Activated CD4-positive, alpha-beta T cell treated with anti-CD3 and anti-CD28 coated beads for 36 hours (primary cell): ENCODE data around the gene ZBP1. TPM values are rescaled to one million over a fixed set of nuclear protein-coding genes. Genes with fewer than 3 reads are reported as not detected.

Experiments used
- ATAC-seq: fragments of 200-7000 bp; cut with Tn5 transposase; one replicate; pipeline ENCODE4 v1.10.0; 2021; ENCODE audit warnings: mild to moderate bottlenecking, moderate library complexity
- CTCF ChIA-PET: fragments of 350-600 bp; sonication (Branson Sonifier 250); formaldehyde crosslinking; loops from one replicate; lab custom pipeline; 2021; ENCODE audit warnings: antibody characterized with exemption; lab: Charles Lee
- POLR2A ChIA-PET: fragments of 350-600 bp; sonication (Branson Sonifier 250); formaldehyde crosslinking; loops from one replicate; lab custom pipeline; 2021; ENCODE audit warnings: antibody characterized with exemption, inconsistent platforms; lab: Charles Lee
- DNase-seq: peaks from one replicate; pipeline ENCODE4 v3.0.0-alpha.2; 2020
- H3K27ac Mint-ChIP-seq: one replicate; pipeline ENCODE4 v1.8.0; 2021; ENCODE audit warnings: mixed read lengths
- H3K27me3 Mint-ChIP-seq: one replicate; pipeline ENCODE4 v1.8.0; 2021; ENCODE audit warnings: mixed read lengths
- H3K36me3 Mint-ChIP-seq: one replicate; pipeline ENCODE4 v1.8.0; 2021; ENCODE audit warnings: low read depth, mixed read lengths
- H3K4me1 Mint-ChIP-seq: one replicate; pipeline ENCODE4 v1.8.0; 2021; ENCODE audit warnings: mixed read lengths
- H3K4me3 Mint-ChIP-seq: one replicate; pipeline ENCODE4 v1.8.0; 2021; ENCODE audit warnings: mild to moderate bottlenecking, moderate library complexity, mixed read lengths
- H3K9me3 Mint-ChIP-seq: one replicate; pipeline ENCODE4 v1.8.0; 2021; ENCODE audit warnings: low read depth, mixed read lengths
- intact Hi-C, 2 experiments: fragments of 100-400 bp; cut with DNase I in 1 of 2; cut with micrococcal nuclease in 1 of 2; formaldehyde crosslinking; loops; one replicate each; pipeline versions ENCODE4 v1.14.2 to v1.15.1; 2022 to 2024; cut with DNase I, micrococcal nuclease
- total RNA-seq, 2 experiments: library from RNA; stranded (reverse); gene quantifications; one replicate each; pipeline ENCODE4 v1.2.3, GENCODE V29; 2021

Gene ZBP1
- total RNA-seq, 2 experiments from 2014 or later, result 0.30 to 1.4 TPM

DNA sequence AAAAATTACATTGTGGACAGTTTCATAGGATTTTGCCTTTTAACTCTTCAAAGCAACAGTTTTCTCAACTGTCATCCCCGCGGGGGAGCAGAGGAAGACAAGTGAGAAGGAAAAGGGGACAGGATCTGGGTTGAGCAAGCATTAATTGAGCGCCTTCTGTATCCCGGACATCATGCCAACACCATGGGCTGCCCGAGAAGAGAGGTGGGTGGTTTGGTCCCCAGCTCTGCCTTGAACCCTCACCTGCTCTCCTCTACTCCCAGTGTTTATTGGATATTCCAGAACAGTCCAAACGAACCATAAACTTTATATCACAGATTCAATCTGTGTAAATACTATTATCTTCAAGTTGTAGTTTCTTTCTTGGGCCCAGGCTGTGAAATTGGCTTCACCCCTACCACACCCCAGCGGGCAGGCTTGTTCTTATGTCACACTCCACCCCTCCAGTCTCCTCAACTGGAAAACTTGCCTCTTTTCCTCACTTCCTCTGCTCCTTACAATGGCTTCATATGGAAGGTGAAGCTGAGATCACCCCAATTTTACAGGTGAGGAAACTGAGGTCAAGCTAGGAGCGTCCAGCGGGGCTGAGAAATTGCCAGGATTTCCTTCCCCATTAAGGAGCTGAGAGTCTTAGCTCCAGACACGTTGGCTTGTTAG is 53.3 kb downstream of the ZBP1 start:
- Mint-ChIP-seq H3K27ac (no peak overlapping the region), H3K4me3 (no peak overlapping the region), H3K27me3 (peaks cover 11% of the 10 kb centered on the region), H3K36me3 (no peaks in the 10 kb centered on the region), H3K4me1 (no peaks in the 10 kb centered on the region), H3K9me3 (no peaks in the 10 kb centered on the region)
- POLR2A ChIA-PET, result no interaction called here
- CTCF ChIA-PET, result interaction anchor here (0.7 kb wide), 1 partner anchor 21 kb away, joined by 3 read pairs; no protein-coding TSS in a partner anchor
- intact Hi-C loops, result no loop called here
- ATAC-seq (no peak), DNase-seq (no peak)

GRCh38 chr20:57566399-57566798 is 53.8 kb downstream of the ZBP1 start:
- no peaks in the 10 kb centered on the region for H3K9me3 Mint-ChIP-seq
- H3K4me1 Mint-ChIP-seq, result no peaks in the 10 kb centered on the region
- DNase-seq, result no peak
- H3K27ac Mint-ChIP-seq, result no peak overlapping the region
- H3K36me3 Mint-ChIP-seq, result no peaks in the 10 kb centered on the region
- ChIA-PET POLR2A (no interaction called here), CTCF (no interaction called here)
- no peak for ATAC-seq
- H3K4me3 Mint-ChIP-seq, result no peak overlapping the region
- intact Hi-C loops, result no loop called here
- peaks cover 13% of the 10 kb centered on the region for H3K27me3 Mint-ChIP-seq

DNA sequence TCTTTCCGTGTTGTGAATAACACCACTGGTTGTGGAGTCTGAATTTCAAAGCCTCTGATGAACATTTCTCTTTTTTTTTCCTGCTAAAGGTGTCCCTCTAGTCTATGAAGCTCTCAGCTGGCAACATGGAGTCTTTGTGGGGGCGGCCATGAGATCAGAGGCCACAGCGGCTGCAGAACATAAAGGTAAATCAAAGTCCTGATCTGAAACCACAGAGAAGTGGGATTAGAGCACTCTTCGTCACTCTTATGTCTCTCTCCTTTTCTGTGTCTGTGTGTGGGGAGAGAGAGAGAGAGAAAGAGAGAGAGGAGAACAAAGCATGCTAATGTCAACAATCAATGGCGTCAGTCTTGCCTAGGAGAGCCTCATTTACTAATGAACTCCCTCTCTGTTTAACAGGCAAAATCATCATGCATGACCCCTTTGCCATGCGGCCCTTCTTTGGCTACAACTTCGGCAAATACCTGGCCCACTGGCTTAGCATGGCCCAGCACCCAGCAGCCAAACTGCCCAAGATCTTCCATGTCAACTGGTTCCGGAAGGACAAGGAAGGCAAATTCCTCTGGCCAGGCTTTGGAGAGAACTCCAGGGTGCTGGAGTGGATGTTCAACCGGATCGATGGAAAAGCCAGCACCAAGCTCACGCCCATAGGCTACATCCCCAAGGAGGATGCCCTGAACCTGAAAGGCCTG is 55.1 kb downstream of the ZBP1 start:
- Mint-ChIP-seq H3K4me1 (no peaks in the 10 kb centered on the region), H3K9me3 (no peaks in the 10 kb centered on the region), H3K4me3 (no peak overlapping the region), H3K27ac (no peak overlapping the region), H3K36me3 (no peaks in the 10 kb centered on the region), H3K27me3 (peaks cover 15% of the 10 kb centered on the region)
- ATAC-seq, result no peak
- ChIA-PET POLR2A (no interaction called here), CTCF (interaction anchor here (0.7 to 0.9 kb wide), 2 partner anchors 16 to 18 kb away, joined by 3 read pairs; no protein-coding TSS in a partner anchor)
- intact Hi-C loops, result no loop called here
- DNase-seq, result no peak

DNA sequence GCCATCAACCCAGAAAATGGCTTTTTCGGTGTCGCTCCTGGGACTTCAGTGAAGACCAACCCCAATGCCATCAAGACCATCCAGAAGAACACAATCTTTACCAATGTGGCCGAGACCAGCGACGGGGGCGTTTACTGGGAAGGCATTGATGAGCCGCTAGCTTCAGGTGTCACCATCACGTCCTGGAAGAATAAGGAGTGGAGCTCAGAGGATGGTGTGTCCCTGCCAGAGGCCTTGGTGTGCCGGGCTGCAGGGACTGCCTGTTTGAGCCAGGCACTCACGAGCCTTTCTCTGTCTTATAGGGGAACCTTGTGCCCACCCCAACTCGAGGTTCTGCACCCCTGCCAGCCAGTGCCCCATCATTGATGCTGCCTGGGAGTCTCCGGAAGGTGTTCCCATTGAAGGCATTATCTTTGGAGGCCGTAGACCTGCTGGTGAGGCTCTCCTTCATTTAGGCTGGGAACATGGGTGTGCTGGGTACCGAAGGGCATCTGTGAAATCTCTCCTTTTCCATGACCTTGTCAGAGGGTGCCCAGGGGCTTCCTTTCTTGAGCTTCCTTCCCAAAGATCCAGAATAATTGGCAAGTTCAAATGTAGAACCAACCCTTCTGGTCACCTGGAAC is 55.9 kb downstream of the ZBP1 start:
- intact Hi-C loops, result no loop called here
- Mint-ChIP-seq H3K9me3 (no peaks in the 10 kb centered on the region), H3K27ac (no peak overlapping the region), H3K4me1 (no peaks in the 10 kb centered on the region), H3K4me3 (no peak overlapping the region), H3K27me3 (peaks cover 17% of the 10 kb centered on the region), H3K36me3 (no peaks in the 10 kb centered on the region)
- POLR2A ChIA-PET, result no interaction called here
- no peak for DNase-seq
- no peak for ATAC-seq
- CTCF ChIA-PET, result interaction anchor here (0.7 to 0.9 kb wide), 2 partner anchors 17 to 19 kb away, joined by 3 read pairs; no protein-coding TSS in a partner anchor

GRCh38 chr20:57563522-57563921 is 56.7 kb downstream of the ZBP1 start:
- DNase-seq (no peak), ATAC-seq (no peak)
- POLR2A ChIA-PET, result no interaction called here
- intact Hi-C loops, result no loop called here
- Mint-ChIP-seq H3K4me3 (no peak overlapping the region), H3K36me3 (no peaks in the 10 kb centered on the region), H3K4me1 (no peaks in the 10 kb centered on the region), H3K9me3 (no peaks in the 10 kb centered on the region), H3K27me3 (peaks cover 18% of the 10 kb centered on the region), H3K27ac (no peak overlapping the region)
- CTCF ChIA-PET, result no interaction called here

DNA sequence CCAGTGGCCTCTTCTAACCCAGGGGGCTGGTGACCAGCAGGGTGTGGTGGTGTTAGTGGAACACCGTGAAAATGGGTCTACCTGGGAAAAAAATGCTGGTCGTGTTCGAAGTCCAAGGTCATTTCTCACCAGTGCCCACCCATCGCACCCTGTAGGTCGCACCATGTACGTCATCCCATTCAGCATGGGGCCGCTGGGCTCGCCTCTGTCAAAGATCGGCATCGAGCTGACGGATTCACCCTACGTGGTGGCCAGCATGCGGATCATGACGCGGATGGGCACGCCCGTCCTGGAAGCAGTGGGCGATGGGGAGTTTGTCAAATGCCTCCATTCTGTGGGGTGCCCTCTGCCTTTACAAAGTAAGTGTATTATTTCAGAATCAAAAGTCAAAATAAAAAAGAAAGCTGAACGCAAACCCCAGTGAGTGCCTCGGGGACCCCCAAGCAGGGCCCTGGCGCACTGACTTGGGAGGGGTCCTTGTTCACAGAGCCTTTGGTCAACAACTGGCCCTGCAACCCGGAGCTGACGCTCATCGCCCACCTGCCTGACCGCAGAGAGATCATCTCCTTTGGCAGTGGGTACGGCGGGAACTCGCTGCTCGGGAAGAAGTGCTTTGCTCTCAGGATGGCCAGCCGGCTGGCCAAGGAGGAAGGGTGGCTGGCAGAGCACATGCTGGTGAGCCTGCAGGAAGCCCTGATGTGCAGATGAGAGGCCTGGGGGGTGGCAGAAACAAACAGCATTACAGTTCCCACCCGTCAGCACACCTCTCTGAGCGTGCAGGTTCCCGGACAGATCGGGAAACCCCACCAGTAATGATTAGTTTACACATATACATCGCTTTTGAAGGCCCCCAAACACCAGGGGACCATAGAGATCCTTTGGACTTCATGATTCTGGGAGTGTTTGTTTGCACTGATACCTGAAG is 57.4 kb downstream of the ZBP1 start:
- Mint-ChIP-seq H3K36me3 (no peaks in the 10 kb centered on the region), H3K27ac (no peak overlapping the region), H3K4me1 (no peaks in the 10 kb centered on the region), H3K9me3 (no peaks in the 10 kb centered on the region), H3K4me3 (no peak overlapping the region), H3K27me3 (peaks cover 16% of the 10 kb centered on the region)
- intact Hi-C loops, result no loop called here
- CTCF ChIA-PET, result no interaction called here
- POLR2A ChIA-PET, result no interaction called here
- ATAC-seq (no peak), DNase-seq (no peak)

DNA sequence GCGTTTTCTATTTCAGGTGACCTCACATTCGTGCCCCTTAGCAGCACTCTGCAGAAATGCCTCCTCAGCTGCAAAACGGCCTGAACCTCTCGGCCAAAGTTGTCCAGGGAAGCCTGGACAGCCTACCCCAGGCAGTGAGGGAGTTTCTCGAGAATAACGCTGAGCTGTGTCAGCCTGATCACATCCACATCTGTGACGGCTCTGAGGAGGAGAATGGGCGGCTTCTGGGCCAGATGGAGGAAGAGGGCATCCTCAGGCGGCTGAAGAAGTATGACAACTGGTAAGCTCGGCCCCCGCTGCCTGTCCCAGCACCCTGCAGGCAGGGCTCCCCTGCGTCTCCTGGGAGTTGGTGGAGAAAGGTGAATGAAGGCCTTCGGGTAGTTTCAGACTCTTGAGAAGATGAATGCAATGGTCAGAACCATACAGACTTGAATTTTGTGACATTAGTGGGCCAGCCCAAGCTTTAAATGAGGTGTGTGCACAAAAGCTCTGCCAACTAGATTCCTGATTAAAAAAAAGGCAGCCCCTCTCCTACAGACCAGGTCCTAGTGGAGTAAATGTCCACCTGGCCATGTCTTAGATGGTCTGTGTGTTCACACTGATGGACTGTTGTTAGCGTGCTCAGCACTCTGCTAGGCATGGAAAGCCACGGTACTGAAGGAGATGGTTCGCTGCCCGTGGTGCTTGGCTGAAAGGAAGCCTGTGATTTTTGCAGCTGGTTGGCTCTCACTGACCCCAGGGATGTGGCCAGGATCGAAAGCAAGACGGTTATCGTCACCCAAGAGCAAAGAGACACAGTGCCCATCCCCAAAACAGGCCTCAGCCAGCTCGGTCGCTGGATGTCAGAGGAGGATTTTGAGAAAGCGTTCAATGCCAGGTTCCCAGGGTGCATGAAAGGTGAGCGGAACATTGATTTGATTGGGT is 58.6 kb downstream of the ZBP1 start:
- intact Hi-C loops, result no loop called here
- CTCF ChIA-PET, result interaction anchor here (0.6 kb wide), 1 partner anchor 56 kb away, joined by 3 read pairs; no protein-coding TSS in a partner anchor
- ATAC-seq (no peak), DNase-seq (no peak)
- no peaks in the 10 kb centered on the region for H3K36me3 Mint-ChIP-seq
- H3K9me3 Mint-ChIP-seq, result no peaks in the 10 kb centered on the region
- no peak overlapping the region for H3K27ac Mint-ChIP-seq
- POLR2A ChIA-PET, result no interaction called here
- no peaks in the 10 kb centered on the region for H3K4me1 Mint-ChIP-seq
- no peak overlapping the region for H3K4me3 Mint-ChIP-seq
- peaks cover 22% of the 10 kb centered on the region for H3K27me3 Mint-ChIP-seq

DNA sequence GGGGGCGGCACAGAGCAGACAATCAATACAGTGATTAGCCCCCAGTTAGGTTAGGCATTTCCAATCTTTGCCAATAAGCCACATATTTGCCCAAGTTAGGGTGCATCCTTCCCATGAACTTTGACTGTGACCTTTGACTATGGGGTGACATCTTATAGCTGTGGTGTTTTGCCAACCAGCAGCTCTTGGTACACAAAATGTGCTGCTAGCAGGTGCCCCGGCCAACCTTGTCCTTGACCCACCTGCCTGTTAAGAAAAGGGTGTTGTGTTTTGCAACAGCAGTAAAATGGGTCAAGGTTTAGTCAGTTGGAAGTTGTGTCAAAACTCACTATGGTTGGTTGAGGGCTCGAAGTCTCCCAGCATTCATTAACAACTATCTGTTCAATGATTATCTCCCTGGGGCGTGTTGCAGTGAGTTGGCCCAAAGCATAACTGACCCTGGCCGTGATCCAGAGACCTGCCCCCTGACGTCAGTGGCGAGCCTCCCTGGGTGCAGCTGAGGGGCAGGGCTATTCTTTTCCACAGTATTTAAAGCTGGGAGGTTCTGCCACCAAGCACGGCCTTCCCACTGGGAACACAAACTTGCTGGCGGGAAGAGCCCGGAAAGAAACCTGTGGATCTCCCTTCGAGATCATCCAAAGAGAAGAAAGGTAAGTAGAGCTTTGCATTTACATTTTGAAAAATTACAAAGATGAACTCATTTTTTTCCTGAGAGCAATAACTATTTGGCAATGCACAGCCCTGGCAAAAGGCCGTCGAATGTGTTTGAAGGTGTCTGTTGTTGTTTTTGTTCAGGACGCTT is 59.5 kb downstream of the ZBP1 start, which contains the start of gene PCK1:
PCK1 (plus strand) TSS at position 557 of the 802 bp plus-strand sequence. CDS start 302 bp downstream, outside the sequence.
- no peaks in the 10 kb centered on the region for H3K9me3 Mint-ChIP-seq
- H3K27me3 Mint-ChIP-seq, result peaks cover 28% of the 10 kb centered on the region
- no peaks in the 10 kb centered on the region for H3K36me3 Mint-ChIP-seq
- DNase-seq (no peak), ATAC-seq (no peak)
- POLR2A ChIA-PET, result no interaction called here
- no peak within 1 kb of the TSS for H3K27ac Mint-ChIP-seq
- H3K4me3 Mint-ChIP-seq, result no peak within 1 kb of the TSS
- intact Hi-C loops, result no loop called here
- H3K4me1 Mint-ChIP-seq, result no peaks in the 10 kb centered on the region
- CTCF ChIA-PET, result interaction anchor here (0.5 to 0.6 kb wide), 2 partner anchors 55 to 622 kb away, joined by 3 read pairs; no protein-coding TSS in a partner anchor

- Mint-ChIP-seq H3K4me3 (no peak overlapping the region), H3K27ac (no peak overlapping the region)
- CTCF ChIA-PET, result interaction anchor here (0.5 to 1.0 kb wide), 2 partner anchors 623 to 748 kb away, joined by 3 to 4 read pairs; no protein-coding TSS in a partner anchor
Observed at GRCh38 chr20:57559658-57560553, 60.3 kb downstream of the ZBP1 start.

More at GRCh38 chr20:57559658-57560553, 60.3 kb downstream of the ZBP1 start:
- DNase-seq (no peak), ATAC-seq (no peak)
- POLR2A ChIA-PET, result no interaction called here
- no peaks in the 10 kb centered on the region for H3K9me3 Mint-ChIP-seq
- no peaks in the 10 kb centered on the region for H3K36me3 Mint-ChIP-seq
- intact Hi-C loops, result no loop called here
- no peaks in the 10 kb centered on the region for H3K4me1 Mint-ChIP-seq
- peaks cover 25% of the 10 kb centered on the region for H3K27me3 Mint-ChIP-seq
